Hypothalamus (tissue), 51 donors: Measurements from ENCODE around the gene FFAR1.
A peak's percentile ranks its signal among the peaks of the same experiment; 100 is the strongest.

Experiments
- DNase-seq, 51 donors: peaks; one replicate each; lab custom pipeline; 2025; lab: John Stamatoyannopoulos, UW

The FFAR1 gene

DNA sequence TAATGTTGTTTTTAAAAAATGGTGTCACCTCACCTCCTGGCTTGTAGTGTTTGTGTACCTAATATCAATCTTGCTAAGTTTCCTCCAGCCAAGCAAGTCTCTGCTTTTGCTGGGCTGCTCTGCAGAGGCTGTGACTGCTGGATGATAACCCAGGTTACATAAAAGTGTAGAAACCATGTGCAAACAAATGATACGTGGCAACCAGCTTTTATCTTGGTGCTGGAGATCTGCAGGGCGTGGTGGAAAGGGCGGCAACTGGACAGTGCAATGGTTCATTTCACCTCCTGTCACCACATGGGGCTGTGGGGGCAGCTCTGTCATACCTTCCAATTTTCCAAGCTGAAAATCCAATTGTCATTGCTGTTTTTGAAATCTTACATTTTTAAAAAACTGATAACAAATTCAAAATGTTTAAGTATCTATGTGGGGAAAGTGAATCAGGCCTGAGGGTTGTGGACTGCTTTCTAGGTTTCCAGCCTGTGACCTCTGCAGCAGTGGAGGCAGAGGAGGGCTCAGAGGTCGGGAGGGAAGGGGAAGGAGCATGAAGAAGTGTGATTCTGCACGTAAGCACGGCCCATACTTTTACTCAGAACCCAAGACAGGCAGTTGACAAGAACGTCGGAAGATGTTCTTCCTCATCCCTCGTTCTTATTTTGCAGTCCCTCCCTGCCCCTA is 32.9 kb downstream of the FFAR1 start:
- no peak for DNase-seq

DNA sequence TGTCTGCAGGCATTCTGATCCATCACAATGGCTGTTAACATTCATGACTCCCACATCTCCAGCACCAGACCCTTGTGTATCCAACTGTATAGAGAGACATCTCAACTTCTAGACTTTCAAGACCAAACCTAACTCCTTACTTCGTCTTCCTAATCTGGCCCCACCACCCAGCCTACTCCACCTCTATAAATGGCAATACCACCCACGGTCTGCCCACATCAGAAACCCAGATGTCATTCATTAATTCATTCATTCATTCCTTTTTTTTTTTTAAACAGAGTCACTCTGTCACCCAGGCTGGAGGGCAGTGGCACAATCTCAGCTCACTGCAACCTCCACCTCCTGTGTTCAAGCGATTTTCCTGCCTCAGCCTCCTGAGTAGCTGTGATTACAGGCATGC is 33.6 kb downstream of the FFAR1 start:
- DNase-seq, result no peak

- no peak for DNase-seq
Observed at GRCh38 chr19:35381926-35382325, 34.2 kb downstream of the FFAR1 start.

DNA sequence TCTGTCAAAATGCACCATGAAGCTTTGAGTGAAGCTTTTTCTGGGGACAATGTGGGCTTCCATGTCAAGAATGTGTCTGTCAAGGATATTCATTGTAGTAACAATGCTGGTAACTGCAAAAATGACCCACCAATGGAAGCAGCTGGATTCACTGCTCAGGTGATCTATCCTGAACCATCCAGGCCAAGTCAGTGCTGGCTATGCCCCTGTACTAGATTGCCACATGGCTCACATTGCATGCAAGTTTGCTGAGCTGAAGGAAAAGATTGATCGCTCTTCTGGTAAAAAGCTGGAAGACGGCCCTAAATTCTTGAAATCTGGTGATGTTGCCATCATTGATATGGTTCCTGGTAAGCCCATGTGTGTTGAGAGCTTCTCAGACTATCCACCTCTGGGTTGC is 35.8 kb downstream of the FFAR1 start:
- no peak for DNase-seq

- no peak for DNase-seq
Observed at GRCh38 chr19:35388277-35389054, 40.8 kb downstream of the FFAR1 start.

- DNase-seq, result no peak
Observed at GRCh38 chr19:35389192-35389861, 41.6 kb downstream of the FFAR1 start.

- DNase-seq, result no peak
Observed at GRCh38 chr19:35392742-35393715, 45.3 kb downstream of the FFAR1 start.

- peak in 18 of 51 donors; percentile 1 to 35 (median 9) for DNase-seq
Observed at GRCh38 chr19:35395382-35396199, 47.9 kb downstream of the FFAR1 start.

- no peak for DNase-seq
Observed at GRCh38 chr19:35396240-35396885, 48.7 kb downstream of the FFAR1 start.

- no peak for DNase-seq
Observed at GRCh38 chr19:35397064-35397463, 49.4 kb downstream of the FFAR1 start.
